IPS DF 4.7 (cell line): ENCODE results near the gene NDRG4.
"Not testable (repeated sequence)": the region's sequence is repeated elsewhere in the genome, so short reads cannot be mapped to it uniquely, and the experiment has no call there.

ENCODE experiments used
- DNase-seq: peaks from one replicate; pipeline ENCODE4 v3.0.0-alpha.2; 2013; ENCODE audit warnings: low spot score; ENCODE audit errors: extremely low read depth

The NDRG4 gene

DNA sequence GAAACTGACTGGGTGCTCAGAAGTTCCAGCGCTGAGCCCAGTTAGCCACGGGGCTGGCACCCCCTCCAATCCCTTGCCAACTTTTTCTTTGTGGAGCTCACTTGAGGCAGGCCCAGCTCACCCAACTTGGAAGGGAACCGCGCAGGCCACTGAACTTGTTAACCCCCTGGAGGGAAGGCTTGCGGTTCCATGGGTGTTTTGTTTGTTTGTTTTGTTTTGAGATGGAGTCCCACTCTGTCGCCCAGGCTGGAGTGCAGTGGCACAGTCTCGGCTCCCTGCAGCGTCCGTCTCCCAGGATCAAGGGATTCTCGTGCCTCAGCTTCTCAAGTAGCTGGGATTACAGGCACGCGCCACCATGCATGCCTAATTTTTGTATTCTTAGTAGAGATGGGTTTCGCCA, 34.1 kb upstream of the NDRG4 start:
- DNase-seq: no peak

GRCh38 chr16:58466396-58466795, 33.5 kb upstream of the NDRG4 start:
- no peak for DNase-seq

- DNase-seq: no peak
Measured at GRCh38 chr16:58467905-58468304, 32.0 kb upstream of the NDRG4 start.

GRCh38 chr16:58471209-58471975, 28.6 kb upstream of the NDRG4 start:
- no peak for DNase-seq

- DNase-seq: no peak
Measured at GRCh38 chr16:58472266-58472665, 27.7 kb upstream of the NDRG4 start.

GRCh38 chr16:58472827-58473226, 27.1 kb upstream of the NDRG4 start:
- DNase-seq: no peak

DNA sequence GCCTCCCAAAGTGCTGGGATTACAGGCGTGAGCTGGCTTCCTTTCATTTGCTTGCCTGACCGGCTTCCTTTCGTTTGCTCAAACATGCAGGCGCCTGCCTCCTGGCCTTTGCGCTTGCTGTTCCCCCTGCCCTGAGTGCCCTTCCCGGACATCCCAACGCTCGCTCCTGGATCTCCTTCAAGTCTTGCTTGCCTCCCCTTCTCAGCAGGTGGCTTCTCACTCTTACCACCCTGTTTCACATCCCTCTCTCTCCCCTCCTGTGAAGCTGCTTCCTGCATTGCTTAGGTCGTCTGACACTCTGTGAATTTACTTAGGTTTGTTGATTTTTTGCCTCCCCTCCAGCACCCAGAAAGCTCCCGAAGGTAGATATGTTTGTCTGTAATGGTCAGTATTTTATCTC, 25.6 kb upstream of the NDRG4 start:
- no peak for DNase-seq

- no peak for DNase-seq
Measured at GRCh38 chr16:58475091-58475619, 24.8 kb upstream of the NDRG4 start.

DNA sequence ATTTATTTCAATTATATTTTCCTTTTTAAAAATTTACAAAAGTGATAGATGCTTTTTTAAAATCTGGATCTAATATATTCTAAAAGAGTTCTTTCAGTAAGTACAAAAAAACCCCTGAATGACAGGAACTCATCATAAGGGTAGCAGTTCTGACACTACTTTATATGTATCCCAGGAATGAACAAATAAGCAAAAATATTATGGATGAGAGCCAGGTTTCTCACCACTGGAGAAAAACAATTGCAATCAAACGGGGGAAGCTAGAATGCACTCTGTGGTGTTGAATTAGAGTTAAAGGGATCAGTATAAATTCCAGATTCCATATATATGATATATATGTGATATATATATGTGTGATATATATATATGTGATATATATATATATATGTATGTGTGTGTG, 23.2 kb upstream of the NDRG4 start:
- no peak for DNase-seq

DNA sequence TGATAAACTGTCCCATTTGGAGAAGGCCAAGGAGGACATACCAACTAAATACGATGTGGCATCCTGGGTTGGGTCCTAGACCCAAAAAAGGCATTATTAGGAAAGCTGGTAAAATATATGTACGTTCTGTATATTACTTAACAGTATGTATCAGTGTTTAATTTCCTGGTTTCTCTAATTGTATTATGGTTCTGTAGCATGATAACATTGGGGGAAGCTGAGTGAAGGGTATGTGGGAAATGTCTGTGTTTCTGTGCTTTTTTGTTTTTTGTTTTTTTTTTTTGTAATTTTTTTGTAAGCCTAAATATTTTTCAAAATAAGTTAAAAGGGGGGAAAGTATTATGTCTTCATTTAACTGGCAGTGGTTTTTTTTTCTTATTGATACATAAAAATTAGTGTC, 21.5 kb upstream of the NDRG4 start:
- no peak for DNase-seq

DNA sequence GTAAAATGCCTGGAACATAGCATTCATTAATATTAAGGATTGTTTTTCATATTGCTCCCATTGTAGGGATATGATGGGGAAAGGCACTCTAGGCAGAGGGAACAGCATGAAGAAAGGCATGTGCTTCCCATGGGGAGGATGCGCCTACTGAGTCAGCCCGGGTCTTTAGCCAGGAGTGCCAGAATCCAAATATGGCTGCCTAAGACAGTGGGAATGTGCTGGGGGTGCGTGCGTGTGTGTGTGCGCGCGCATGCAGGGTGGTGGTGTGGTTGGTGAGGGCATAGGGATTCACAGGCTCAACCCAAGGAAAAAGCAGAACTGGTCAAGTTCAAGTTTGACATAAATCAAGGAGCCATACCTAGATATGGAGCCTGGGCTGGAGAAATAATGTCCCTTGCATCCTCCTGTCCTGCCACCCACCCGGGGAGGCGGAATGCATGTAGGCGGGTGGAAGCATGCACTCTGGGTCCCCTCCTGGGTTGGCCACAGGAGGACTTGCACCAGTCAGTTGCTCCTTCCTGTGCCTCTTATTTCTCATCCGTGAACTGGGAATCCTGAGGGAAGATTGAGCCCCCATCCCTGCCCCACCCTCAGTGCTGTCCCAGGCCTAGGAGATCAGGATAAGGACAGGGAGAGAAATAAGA, 18.6 kb upstream of the NDRG4 start:
- no peak for DNase-seq

DNA sequence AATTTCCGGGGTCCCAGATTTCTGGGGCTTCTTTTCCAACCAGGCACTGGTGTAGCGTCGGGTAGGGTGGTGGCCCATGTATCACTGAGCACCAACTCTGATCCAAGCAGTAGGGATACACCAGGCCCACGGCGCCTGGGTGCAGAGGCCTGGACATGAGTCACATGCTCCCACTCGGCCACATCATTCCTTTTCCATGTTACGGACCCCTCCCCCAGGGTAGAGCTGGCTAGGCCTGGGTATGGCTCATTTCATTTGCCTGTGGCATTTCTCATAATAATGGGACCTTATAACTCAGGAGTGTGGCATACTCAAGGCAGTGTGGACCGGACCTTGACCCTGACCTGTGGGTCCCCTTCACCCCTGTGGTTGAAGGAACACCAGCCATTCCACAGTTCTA, 18.0 kb upstream of the NDRG4 start:
- DNase-seq: no peak

GRCh38 chr16:58485184-58485887, 14.6 kb upstream of the NDRG4 start:
- DNase-seq: no peak

DNA sequence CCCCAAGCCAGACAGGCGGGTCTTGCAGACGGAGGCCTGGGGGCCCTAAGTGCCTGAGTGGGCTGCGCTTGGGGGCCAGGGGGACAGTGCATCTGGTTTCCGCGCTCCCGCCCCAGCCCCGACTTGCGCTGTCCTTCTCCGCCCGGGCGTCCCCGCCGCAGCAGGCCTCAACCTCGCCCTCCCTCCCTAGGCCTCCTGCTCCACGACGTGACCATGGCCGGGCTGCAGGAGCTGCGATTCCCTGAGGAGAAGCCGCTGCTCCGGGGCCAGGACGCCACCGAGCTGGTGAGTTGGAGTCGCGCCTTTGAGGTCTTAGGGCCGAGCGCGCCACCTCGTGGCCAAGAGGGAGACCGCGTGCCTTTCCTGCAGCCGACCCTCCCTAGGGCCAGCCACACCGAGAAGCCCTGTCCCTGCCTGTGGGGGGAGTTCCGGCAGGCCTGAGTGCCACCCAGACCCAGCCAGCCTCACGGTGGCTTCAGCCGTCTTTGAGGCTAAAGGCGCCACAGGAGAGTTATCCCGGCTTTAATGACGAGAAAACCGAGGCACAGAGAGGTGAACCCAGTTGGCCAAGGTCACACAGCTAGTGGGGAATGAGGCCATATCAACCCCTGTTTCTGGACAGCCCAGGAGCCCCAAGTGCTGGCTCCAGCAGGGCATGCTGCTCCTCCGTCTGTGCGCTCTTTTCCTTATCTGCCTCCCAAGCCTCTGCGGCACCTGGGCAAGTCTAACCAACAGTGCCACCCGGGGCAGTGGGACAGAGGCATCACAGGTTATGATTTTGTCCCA, 12.2 kb upstream of the NDRG4 start:
- DNase-seq: no peak

DNA sequence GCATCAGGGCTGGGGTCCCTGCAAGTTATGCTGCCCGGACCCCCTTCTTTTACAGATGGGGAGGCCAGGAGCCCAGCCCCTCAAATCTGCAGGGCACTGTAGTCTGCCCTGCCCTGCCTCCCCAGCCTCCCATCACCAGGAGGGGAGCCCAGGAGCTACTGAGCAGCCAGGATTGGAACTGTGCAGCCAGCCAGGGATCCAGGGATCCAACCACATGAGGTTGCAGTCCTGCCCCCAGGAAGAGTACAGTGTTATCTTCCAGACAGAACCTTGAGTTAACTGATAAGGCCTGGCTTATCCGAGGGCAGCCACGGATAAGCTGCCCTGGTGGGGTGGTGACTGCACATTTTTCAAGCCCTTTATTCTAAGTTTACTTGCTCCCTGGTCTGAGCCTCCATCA, 11.4 kb upstream of the NDRG4 start:
- no peak for DNase-seq

- DNase-seq: no peak
Measured at GRCh38 chr16:58490065-58490464, 9.9 kb upstream of the NDRG4 start.

GRCh38 chr16:58490539-58490938, 9.4 kb upstream of the NDRG4 start:
- not testable (repeated sequence) for DNase-seq

DNA sequence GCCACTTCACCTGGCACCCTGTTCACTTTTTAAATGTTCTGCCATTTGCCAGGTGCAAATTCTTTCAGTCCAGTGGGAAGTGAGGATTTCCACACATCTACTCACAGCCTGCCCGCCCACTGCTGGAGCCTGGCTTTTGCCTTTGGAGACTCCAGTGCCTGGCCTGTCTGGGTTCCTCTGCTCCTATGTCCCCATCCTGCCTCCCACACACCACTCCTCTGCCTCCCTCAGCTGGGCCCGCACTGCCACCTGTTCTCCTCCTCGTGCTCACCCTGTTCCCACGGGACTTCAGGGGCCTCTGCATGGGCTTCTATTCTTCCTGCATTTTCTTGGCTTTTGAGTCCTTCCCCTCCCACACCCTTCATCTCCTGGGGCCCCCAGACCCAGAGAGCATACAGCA, 7.9 kb upstream of the NDRG4 start:
- no peak for DNase-seq

DNA sequence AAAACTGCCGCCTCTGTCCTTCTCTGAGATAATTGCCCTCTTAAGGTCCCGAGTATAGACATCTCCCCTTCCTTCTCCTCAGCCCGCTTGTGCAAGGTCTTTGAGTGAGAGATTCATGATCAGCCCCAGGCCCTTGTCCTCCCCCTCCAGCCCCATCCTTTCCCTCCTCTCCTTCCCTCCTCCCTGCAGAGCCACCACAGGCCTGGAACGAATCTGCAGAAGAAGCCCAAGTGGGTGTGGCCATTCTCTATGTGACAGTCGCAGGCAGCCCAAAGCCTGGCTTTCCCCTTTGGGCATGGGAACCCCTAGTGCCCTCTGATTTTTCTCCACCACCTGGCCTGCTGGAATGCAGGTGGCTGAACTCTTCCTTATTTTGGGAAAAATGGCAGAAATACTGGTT, 7.2 kb upstream of the NDRG4 start:
- no peak for DNase-seq

DNA sequence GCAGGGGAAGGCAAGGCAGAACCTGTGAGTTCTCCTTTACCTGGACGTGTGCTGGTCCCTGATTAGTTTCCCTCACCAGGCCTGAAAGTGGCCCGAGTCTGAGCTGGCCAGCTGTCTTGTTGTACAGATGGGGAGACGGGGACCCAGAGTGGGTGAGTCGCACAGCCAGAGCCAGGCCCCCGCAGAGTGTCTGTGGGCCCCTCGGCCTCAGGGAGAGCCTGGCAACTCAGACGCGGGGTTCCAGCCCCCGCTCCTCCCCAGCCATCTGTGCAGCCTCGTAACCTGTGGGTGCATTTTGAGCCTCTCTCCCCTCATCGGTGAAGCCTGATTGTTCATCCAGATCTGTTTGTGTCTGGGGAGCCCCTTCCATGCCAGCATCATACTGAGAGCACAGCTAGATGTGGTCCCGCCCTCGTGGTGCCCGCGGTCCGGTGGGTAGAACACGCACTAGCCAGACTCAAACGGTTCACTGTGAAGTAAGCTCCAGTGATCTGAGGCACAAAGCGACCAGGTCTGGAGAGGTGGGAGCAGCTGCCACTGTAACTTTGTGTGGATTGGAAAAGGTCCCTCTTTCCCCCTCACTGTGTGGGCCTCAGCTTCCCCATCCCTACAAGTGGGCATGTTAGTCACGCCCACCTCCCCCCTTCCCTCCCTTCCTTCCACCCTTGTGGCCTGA, 6.0 kb upstream of the NDRG4 start:
- no peak for DNase-seq

- peak; percentile 93 for DNase-seq
Measured at GRCh38 chr16:58494981-58495520, 4.9 kb upstream of the NDRG4 start.
